ENCODE data around the gene KMT2C.
"Not testable (repeated sequence)": the region's sequence is repeated elsewhere in the genome, so short reads cannot be mapped to it uniquely, and the experiment has no call there.

GRCh38 chr7:152277687-152278086 lies 158.1 kb downstream of the KMT2C start:
- not testable (repeated sequence) for TF ChIP-seq CTCF, POLR2AphosphoS5, POLR2A (IDR thresholded peaks at IDR 0.05)
